Measurements from ENCODE around the gene LRRC10.

DNA sequence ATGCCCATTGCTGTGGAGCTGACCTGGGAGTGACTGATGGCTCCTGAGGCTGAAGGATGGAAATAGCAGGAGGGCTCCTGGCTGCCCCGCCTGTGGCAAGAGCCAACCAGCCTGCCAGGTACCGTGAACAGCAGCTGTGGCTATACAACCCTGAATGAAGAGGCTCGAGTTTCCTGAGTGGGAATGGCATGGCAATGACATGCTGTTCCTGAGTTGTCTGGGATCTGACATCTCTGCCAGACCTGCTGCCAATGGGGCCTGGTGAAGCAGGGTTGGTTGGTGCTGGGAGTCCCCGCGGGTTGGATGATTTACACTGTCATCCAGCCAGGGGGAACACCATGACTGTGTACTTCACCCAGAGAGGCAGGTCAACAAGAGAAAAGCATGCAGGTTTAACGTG, 31.8 kb upstream of the LRRC10 start:
- TF ChIP-seq, protein P1, sequence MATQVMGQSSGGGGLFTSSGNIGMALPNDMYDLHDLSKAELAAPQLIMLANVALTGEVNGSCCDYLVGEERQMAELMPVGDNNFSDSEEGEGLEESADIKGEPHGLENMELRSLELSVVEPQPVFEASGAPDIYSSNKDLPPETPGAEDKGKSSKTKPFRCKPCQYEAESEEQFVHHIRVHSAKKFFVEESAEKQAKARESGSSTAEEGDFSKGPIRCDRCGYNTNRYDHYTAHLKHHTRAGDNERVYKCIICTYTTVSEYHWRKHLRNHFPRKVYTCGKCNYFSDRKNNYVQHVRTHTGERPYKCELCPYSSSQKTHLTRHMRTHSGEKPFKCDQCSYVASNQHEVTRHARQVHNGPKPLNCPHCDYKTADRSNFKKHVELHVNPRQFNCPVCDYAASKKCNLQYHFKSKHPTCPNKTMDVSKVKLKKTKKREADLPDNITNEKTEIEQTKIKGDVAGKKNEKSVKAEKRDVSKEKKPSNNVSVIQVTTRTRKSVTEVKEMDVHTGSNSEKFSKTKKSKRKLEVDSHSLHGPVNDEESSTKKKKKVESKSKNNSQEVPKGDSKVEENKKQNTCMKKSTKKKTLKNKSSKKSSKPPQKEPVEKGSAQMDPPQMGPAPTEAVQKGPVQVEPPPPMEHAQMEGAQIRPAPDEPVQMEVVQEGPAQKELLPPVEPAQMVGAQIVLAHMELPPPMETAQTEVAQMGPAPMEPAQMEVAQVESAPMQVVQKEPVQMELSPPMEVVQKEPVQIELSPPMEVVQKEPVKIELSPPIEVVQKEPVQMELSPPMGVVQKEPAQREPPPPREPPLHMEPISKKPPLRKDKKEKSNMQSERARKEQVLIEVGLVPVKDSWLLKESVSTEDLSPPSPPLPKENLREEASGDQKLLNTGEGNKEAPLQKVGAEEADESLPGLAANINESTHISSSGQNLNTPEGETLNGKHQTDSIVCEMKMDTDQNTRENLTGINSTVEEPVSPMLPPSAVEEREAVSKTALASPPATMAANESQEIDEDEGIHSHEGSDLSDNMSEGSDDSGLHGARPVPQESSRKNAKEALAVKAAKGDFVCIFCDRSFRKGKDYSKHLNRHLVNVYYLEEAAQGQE (IDR thresholded peaks at IDR 0.05; ENCODE audit: insufficient replicate concordance, low read depth) = no peak
- TF ChIP-seq, protein P2, sequence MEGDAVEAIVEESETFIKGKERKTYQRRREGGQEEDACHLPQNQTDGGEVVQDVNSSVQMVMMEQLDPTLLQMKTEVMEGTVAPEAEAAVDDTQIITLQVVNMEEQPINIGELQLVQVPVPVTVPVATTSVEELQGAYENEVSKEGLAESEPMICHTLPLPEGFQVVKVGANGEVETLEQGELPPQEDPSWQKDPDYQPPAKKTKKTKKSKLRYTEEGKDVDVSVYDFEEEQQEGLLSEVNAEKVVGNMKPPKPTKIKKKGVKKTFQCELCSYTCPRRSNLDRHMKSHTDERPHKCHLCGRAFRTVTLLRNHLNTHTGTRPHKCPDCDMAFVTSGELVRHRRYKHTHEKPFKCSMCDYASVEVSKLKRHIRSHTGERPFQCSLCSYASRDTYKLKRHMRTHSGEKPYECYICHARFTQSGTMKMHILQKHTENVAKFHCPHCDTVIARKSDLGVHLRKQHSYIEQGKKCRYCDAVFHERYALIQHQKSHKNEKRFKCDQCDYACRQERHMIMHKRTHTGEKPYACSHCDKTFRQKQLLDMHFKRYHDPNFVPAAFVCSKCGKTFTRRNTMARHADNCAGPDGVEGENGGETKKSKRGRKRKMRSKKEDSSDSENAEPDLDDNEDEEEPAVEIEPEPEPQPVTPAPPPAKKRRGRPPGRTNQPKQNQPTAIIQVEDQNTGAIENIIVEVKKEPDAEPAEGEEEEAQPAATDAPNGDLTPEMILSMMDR (IDR thresholded peaks at IDR 0.05; ENCODE audit: insufficient read depth, low read length) = no peak

All from HL-60 (cell line).